HG03521 (cell line): Measurements from ENCODE around the gene ENPP1.

Experiments
- ATAC-seq: cut with Tn5 transposase; IDR thresholded peaks from one replicate; pipeline ENCODE4 v1.9.1; 2021; ENCODE audit warnings: mild to moderate bottlenecking, moderate library complexity; ENCODE audit not compliant: unreplicated experiment

The ENPP1 gene

DNA sequence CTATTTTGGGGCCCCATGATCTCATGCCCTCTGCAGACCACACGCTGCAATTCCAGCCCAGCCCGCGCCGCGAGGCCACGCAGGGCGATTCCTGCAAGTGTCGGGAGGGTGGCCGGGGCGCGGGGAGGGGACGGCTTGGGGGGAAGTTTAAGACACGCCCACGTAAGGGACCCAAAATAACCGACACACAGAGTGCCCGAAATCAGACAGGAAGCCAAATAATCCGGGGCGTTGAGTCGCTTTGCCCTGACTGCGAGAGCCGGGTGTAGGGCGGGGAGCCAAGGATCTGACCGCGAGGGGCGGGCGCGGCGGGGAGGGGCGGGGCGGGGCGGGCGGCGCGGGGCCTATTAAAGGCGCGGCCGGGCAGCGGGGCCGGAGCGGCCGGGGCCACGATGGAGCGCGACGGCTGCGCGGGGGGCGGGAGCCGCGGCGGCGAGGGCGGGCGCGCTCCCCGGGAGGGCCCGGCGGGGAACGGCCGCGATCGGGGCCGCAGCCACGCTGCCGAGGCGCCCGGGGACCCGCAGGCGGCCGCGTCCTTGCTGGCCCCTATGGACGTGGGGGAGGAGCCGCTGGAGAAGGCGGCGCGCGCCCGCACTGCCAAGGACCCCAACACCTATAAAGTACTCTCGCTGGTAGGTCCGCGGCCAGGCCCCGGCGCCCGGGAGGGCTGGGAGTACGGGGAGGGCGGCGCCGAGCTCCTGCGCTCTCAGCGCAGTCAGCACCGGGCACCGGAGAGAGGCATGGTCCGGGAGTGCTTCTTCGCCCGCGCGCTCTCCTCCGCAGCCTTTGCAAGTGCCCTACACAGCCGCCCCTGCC is at the start of gene ENPP1:
ENPP1 (plus strand) TSS at position 377 of the 816 bp plus-strand sequence; CDS start at position 393, 16 bp downstream.
- ATAC-seq: peak; percentile 52

DNA sequence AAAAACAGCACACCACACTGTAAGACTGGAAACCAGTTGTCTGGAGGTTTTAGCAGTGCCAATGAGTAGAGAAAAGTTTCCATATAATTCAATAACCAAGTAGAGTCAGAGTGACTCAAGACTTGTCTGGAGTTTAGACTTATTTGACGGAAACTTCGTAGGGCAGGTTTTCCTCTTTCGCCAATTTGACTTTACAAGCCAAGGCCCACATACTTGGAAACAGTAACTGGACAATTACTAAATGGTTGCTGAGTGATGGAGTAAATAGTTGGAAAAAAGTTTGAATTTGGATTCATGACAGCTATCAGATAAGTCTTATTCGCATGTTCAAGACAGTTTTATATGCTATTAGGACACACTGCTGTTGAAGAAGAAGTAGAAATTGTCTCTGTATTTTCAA is 48.9 kb upstream of the ENPP1 start:
- no peak for ATAC-seq

DNA sequence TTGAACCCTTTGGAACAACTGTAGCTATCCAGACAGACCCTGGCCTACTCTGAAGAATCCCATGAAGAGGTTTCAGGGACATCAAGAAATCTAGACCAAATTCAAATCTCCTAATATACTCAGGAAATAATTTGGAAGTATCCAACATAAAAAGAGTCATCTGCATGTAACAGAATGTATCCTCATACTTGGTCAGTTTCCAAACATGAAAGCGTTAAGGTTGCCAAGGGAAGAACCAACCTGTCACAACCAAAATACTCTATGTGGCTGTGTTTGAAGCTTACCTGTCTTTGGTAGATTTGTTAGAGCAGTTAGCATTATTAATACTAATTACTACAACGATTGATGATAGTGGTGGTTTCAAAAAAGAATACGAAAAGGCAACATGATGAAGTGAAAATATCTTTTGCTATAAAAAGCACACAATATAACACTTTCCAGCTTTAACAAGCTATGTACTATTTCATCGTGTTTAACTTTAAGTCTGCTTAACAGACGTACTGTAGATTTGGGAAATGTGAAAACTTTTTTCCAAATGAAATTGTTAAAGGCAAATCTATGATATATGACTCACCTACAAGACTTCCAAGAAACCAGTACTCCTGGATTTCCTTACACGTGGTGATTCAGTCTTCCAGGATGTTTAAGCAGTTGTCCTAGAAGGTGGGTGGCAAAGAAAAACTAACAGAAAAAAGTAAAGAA is 46.6 kb upstream of the ENPP1 start:
- ATAC-seq: no peak

DNA sequence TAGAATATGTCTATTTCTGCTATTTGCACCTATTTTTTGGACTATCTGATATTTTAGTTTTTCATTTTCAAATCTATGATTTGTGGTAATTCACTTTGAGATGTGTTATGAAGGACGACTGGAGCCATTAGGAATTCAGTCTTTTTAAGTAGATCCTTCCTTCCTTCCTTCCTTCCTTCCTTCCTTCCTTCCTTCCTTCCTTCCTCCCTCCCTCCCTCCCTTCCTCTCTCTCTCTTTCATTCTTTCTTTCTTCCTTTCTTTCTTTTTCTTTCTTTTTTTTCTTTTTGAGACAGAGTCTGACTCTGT is 46.1 kb upstream of the ENPP1 start:
- no peak for ATAC-seq

DNA sequence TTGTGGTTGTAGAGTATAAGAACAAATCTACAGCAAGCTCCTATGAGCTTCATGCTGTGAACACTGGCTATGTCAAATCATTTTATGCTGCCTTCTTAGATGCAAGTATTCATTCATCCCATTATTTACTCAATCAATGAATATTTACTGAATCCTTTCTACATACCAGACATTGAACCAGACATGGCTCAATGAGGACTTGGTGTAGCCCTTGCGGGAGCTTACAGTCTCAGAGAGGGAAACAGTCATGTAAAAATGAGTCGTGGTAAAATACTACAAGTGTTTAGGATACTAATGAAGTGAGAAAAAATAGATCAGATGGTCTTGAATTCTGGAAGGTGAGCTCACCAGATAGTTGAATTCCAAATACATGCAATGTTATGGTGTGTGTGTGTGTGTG is 44.8 kb upstream of the ENPP1 start:
- no peak for ATAC-seq

DNA sequence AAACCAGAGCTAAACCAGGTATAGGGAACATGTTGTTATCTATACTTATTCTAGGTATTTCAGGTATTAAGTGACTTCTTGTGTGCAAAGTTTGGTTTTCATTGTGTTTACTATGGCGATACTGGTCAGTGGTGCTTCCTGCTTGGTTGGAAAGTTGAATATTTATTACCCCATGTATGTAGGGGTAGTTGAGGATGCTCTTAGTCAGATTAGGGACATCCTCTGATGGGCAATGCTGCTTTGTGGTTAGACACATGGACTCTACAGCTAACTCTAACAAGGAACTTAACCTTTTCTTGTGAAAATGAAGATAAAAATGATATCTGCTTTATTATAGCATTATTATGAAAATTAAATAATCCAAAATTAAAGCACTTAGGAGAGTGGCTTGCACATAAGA is 44.1 kb upstream of the ENPP1 start:
- ATAC-seq: no peak

DNA sequence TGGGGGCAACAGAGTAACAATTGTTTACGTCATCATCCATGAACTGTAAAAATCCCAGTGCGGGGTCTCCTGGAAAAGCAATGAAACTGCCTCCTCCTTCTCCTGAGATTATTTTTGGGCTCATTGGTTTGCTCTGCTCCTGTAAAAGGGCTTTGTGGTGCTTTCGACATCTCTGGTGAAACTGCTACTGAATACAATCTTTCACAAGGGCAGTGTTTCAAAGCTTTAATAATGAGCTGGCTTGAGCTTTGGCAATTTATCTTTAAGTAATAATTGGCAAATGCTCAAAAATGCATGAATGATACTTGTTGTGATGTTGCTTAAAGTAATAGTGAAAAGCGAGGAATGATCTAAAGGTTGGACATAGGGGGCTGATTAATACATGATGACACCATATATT is 43.5 kb upstream of the ENPP1 start:
- ATAC-seq: no peak

DNA sequence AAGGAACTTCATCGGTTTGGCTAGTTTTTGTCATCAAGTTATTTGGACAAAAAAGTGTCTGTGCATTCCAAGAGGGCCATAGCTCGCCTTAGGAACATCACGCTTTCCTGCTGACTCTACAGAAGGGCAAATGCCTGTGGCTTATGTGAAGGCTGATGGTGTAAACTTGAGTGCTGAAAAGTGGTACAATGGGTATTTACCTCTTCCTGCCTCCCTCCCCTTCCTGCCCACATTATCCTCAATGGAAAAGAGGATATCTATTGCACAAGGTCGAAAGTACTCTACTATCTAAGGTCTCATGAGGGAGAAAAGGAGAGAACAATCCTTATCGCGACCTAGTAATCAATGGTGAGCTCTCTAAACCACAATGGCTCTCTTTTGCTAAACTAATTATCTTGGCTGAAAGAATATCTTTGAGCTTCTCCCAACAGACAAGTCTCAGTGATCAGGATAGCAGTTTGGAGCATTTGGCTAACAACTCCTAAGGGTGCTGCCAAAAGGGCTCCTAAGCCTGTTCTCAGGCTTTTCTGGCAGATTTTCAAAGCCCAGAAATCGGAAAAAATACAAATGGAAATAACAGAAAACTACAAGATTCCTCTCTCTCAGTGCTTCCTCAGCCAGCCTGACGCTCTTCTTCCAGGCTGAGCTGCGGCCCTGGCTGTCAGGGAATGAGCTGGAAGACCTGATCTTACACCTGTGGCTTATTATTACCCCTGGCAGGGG is 42.6 kb upstream of the ENPP1 start:
- no peak for ATAC-seq

DNA sequence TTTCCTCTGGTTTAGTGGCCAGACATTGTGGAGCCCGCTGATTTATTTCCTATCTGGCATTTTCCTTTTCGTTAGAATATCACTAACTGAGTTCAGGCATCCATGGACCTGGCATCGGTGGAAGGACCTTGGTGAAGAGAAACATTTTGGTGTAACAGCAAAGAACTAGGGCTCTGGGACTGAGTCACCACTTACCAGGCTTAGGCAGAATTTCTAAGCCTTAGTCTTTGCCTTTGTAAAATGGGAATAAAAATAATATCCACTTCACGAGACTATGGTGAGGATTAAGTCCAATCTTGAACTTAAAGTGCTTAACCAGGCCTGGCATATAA is 42.0 kb upstream of the ENPP1 start:
- no peak for ATAC-seq

DNA sequence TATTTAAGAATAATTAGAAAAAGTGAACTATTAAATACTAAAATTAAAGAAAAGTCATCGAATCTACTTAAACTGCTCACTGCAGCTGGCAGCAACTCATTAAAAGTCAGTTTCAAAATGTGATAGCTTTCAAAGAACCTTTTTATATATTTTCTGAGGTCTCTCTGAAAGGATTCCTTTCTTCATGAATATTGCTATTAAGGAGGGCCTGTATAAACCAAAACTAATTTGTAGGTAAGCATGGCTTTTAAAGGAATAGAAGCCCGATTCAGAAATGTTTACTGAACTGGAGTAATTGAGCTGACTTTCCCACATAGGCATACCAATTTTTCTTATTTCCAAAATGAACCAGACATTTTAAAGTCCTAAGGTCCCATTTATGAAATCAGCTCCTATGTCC is 41.2 kb upstream of the ENPP1 start:
- ATAC-seq: no peak

DNA sequence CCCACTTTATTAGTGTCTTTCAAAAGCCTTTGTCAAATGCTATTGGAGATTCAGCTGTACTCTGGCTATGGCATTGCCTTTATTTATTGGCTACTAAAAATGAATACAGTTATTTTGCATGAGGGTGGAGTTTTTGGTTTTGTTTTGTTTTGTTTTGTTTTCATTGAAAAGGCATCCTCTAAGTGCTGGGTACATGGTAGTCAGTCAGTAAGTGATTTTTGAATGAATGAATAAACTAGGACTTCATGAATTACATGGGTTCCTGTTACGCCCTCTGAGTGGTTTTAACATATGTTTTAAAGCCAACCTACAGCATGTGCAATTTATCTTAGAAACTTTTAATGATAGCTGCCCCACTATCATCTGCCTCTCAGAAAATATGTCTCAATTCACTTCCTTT is 38.9 kb upstream of the ENPP1 start:
- no peak for ATAC-seq

DNA sequence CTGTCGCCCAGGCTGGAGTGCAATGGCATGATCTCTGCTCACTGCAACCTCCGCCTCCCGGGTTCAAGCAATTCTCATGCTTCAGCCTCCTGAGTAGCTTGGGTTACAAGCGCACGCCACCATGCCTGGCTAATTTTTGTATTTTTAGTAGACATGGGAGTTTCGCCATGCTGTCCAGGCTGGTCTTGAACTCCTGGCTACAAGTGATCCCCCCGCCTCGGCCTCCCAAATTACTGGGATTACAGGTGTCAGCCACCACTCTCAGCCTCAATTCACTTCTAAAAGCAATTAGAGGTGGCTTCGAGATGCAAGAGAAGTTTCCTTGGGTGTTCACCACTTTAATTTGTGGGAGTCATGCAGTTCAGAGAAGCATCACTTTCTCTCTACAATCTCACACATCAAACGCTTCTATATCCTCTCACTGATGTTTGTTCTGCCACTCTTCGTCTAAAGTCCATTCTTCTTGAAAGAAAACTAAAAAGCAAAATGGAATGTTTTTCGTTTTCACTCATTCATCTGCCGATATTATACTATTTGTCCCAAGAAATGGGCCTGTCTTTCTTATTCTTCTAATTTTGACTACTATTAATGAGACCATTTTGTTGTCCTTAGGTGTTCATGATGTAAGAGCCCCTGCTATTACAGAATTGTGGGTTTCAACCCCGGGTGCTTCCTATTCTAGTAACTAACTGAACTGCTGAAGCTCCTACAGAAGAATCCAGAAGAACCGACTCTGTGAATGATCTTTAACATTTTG is 38.3 kb upstream of the ENPP1 start:
- no peak for ATAC-seq

DNA sequence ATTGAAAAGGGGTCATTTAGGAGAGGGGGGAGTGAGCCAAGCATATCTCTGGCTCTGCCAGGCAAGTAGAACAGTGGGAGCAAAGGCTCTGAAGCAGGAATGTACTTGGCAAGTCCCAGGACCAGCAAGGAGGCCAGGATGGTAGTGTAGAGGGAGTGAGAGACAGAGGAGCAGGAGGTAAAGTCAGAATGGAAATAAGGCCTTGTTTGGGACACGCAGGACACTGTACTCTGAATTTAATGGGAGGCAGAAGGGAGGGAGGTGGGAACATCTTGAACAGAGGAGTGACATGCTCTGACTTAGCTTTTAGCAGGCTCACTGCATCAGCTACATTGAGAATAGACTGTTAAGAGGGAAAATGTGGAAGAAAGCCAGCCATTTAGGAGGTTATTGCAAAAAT is 37.0 kb upstream of the ENPP1 start:
- ATAC-seq: no peak

DNA sequence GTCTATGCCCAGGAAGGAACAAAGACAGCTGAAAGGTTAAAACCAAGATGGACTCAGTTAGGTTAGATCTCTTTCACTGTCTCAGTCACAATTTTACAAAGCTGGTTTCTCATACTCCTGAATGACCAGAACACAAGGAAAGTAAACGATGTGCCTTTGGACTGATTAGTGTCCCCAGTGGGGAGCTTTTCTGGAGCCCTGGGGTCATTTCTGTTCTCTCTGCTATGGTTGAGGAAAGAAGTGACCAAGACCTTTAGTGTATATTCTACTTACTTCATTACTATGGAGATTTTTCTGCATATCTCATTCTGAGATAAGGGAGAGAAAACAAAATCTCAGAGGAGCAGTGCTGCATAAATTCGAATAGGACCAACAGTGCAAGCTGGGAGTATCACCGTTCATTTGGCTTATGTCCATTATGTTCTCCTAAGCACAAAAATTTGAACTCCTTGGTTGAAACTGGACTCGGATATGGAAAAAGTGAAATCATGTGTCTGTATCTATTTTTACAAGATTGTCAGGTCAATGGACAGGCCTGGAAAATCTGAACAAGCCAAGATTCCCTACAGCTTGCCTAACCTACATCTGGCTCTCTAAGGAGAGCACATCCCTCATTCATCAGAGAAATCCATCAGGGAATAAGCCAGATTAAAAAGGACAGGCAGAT is 34.4 kb upstream of the ENPP1 start:
- no peak for ATAC-seq

DNA sequence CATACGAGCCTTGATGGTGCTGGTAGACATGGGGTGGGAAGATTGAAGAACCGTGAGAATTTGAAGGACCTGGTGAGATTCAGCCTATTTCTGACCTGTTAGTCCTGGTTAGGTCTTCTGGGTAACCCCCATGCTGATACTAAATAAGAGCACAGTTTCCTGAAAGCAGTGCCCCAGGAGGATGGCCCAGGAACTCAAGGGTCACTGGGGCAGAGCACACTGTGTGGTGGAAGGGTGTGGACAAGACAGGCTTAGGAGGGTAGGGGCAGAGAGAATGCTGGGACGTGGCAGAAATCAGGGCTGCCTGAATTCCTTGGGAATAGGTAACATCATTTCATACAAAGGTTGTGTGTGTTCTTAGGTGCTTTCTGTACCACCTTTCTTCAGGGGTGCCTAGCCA is 31.9 kb upstream of the ENPP1 start:
- no peak for ATAC-seq

DNA sequence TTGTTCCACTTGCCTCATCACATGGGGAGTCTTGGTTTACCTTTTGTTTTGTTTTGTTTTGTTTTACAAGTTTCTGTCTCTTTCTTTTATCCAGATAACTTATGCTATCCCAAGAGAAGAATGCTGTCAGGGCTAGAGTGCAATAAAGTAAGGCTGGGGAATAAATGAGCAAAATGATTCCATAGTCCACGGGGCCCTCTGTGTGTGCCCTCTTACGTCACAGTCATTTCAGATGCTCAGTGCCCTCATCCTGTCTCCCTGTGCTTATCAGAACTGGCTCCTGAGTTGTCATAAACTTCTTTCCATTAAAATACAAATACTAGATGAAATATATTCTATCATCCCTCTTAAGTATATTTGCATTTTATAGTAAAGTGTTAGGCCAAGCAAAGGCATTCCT is 30.8 kb upstream of the ENPP1 start:
- no peak for ATAC-seq

DNA sequence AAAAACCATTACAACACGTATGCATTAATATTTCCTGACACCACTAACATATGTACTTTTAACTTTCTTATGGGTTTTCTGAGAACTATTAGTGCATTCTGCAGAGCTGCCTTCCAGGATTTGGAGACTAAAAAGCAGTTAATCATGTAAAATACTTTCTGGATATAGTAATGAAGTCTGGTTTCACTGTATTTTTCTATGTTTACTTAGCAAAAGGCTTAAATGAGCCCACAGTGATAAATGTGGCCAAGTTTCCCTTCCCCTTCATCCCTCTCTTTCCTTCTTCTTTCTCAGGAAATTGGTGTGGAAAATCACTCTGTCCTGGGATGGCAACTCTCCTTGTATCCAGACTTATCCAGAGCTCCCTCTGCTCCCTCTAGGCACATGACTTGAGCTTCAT is 29.7 kb upstream of the ENPP1 start:
- no peak for ATAC-seq

DNA sequence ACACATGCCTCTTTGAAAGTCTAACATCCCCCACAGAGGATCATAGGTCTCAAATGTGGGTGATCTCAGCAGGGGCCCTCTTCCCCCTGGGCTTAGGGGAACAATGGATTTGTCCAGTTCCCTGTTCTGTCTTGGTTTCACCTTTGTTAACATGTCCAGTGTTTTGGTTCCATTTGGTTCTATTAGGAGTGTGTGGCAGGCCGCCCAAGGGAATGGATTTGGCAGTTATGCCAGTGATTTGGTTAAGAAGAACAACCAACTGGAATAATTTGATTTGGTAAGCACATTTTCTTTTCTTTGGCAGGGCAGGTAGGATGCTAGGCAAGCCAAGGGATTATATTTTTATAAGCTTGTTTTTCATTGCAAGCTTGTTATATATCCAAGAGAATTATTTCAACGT is 28.5 kb upstream of the ENPP1 start:
- ATAC-seq: no peak

DNA sequence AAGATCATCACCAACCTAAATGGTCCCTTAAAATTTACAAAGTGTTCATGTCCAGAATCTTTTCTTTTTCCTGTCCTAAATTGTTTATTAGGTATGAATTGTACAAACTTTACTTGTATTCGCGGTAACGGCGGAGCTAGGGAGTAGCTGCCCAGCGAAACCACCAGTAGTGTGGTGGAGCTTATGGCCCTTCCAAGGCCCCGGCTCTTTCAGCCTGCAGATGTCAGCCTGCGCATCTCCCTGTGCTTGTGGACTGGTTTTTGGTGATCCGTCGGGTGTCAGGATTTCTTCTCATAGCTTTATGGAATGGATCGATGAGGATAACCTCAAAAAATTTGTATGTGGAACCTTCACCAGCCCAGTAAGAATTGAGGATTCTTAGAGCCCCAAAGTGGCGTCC is 27.2 kb upstream of the ENPP1 start:
- ATAC-seq: no peak

DNA sequence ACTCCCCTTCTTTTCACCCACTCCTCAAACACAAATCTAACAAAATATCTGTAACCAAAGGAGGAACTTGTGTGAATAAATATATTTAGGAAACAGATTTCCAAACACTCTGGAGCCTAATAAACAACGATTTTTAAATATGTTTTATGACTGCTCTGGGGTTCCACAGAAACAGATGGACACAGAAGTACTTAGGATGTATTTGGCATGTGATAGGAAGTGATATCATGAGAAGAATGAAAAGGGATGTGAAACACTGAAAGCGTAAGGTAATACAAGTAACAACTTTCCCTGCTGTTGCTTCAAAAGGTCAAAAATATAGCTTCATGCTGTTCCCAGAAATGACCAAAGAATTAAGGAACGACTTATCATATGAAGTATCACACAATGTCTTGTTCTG is 26.1 kb upstream of the ENPP1 start:
- no peak for ATAC-seq

DNA sequence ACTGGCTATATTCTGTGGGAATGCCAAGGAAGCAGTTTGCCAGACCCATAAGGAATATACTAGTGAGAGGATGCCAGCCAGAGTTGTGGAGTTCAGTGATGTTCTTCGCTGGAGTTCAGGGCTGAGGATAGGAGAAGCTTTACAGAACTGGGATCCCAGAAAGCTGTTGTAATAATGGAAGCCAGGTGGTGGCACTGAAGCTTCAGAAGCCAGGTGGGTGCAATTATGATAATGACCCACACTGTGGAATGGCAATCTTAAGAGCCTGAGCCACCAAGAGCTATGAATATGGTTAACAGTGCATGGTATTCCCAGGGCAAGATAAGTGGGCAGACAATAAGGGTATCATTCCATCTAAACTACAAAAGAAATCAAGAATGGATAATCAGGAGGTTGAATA is 25.1 kb upstream of the ENPP1 start:
- ATAC-seq: no peak
